GM18520 (cell line): ENCODE measurements around the gene PCDHGA10.
"Not testable (repeated sequence)": the region's sequence is repeated elsewhere in the genome, so short reads cannot be mapped to it uniquely, and the experiment has no call there.

ENCODE experiments used
- ATAC-seq: cut with Tn5 transposase; IDR thresholded peaks from one replicate; pipeline ENCODE4 v1.9.1; 2021; ENCODE audit not compliant: unreplicated experiment

Gene PCDHGA10

GRCh38 chr5:141420855-141421488 lies 8.2 kb downstream of the PCDHGA10 start, which contains the start of gene PCDHGA11:
Gene PCDHGA11, plus strand, starts transcription at chr5:141421051. Its CDS starts 177 bp downstream, at chr5:141421228.
- ATAC-seq: peak; percentile 37

GRCh38 chr5:141421489-141421855 lies 8.7 kb downstream of the PCDHGA10 start:
- no peak for ATAC-seq

GRCh38 chr5:141422742-141423291 lies 10.0 kb downstream of the PCDHGA10 start:
- no peak for ATAC-seq

- ATAC-seq: no peak
Observed at GRCh38 chr5:141427783-141428426, 15.1 kb downstream of the PCDHGA10 start.

- peak; percentile 68 for ATAC-seq
Observed at GRCh38 chr5:141430332-141431113, 17.7 kb downstream of the PCDHGA10 start, which contains the start of gene PCDHGA12. Gene PCDHGA12, plus strand, starts transcription at chr5:141430507. Its CDS starts 253 bp downstream, at chr5:141430760.

- ATAC-seq: no peak
Observed at GRCh38 chr5:141431286-141431685, 18.5 kb downstream of the PCDHGA10 start.

GRCh38 chr5:141432308-141432707 lies 19.5 kb downstream of the PCDHGA10 start:
- not testable (repeated sequence) for ATAC-seq

- ATAC-seq: not testable (repeated sequence)
Observed at GRCh38 chr5:141432726-141433125, 19.9 kb downstream of the PCDHGA10 start.

- no peak for ATAC-seq
Observed at GRCh38 chr5:141434006-141434405, 21.2 kb downstream of the PCDHGA10 start.

- ATAC-seq: no peak
Observed at GRCh38 chr5:141437221-141437620, 24.4 kb downstream of the PCDHGA10 start.

- ATAC-seq: no peak
Observed at GRCh38 chr5:141439411-141440141, 26.8 kb downstream of the PCDHGA10 start.

GRCh38 chr5:141440341-141440740 lies 27.6 kb downstream of the PCDHGA10 start:
- no peak for ATAC-seq

GRCh38 chr5:141441571-141442170 lies 28.9 kb downstream of the PCDHGA10 start:
- no peak for ATAC-seq

GRCh38 chr5:141465351-141465750 lies 52.6 kb downstream of the PCDHGA10 start:
- ATAC-seq: no peak
